Measurements from ENCODE around the gene TNNI3K. TPM values are rescaled to one million over a fixed set of nuclear protein-coding genes. Genes with fewer than 3 reads are reported as not detected.

The TNNI3K gene
- total and polyA plus RNA-seq, 9 of the 15 experiments (the other 6 are each of a cell fraction or from before 2014, with no cell fraction given), result 0.21 to 0.53 (median 0.32) TPM; not detected in 5

GRCh38 chr1:74197657-74198552 lies 37.3 kb upstream of the TNNI3K start, which contains the start of the genes FPGT and LRRIQ3 (continued):
- TF ChIP-seq XRCC3 (IDR thresholded peaks at IDR 0.05) (no peak), FOXK2 (conservative IDR thresholded peaks at IDR 0.05 in 1 of 2, IDR thresholded peaks at IDR 0.05 in 1 of 2; ENCODE audit: low read depth in 2 of 2) (peak; percentile 72 to 79), ATF7 (IDR thresholded peaks at IDR 0.05) (peak; percentile 68), TAF1 (IDR thresholded peaks at IDR 0.05; ENCODE audit: control insufficient read depth, extremely low read depth, insufficient read depth, low read length, severe bottlenecking) (peak; percentile 65), ZFP91 (CRISPR knock-in tag; IDR thresholded peaks at IDR 0.05) (no peak), ESRRA (IDR thresholded peaks at IDR 0.05; ENCODE audit: borderline replicate concordance, low read depth) (0 out of 2 replicates have a peak, but pooled peaks have one; percentile 18), ZBTB7A (IDR thresholded peaks at IDR 0.05; ENCODE audit: borderline replicate concordance, control insufficient read depth, low read depth, low read length) (peak; percentile 68; the same call in 1 of the 2 replicates), NRF1 (conservative IDR thresholded peaks at IDR 0.05 in 1 of 2, IDR thresholded peaks at IDR 0.05 in 1 of 2) (peak; percentile 96 to 97), CC2D1A (IDR thresholded peaks at IDR 0.05) (no peak)
- TF ChIP-seq, protein P1, sequence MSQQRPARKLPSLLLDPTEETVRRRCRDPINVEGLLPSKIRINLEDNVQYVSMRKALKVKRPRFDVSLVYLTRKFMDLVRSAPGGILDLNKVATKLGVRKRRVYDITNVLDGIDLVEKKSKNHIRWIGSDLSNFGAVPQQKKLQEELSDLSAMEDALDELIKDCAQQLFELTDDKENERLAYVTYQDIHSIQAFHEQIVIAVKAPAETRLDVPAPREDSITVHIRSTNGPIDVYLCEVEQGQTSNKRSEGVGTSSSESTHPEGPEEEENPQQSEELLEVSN (IDR thresholded peaks at IDR 0.05; ENCODE audit: borderline replicate concordance in 1 of 2, extremely low read depth in 1 of 2, insufficient read depth in 1 of 2, insufficient read length in 1 of 2, low read depth in 1 of 2, low read length in 1 of 2, poor library complexity in 1 of 2, severe bottlenecking in 1 of 2), result no peak
- TF ChIP-seq, protein P2, sequence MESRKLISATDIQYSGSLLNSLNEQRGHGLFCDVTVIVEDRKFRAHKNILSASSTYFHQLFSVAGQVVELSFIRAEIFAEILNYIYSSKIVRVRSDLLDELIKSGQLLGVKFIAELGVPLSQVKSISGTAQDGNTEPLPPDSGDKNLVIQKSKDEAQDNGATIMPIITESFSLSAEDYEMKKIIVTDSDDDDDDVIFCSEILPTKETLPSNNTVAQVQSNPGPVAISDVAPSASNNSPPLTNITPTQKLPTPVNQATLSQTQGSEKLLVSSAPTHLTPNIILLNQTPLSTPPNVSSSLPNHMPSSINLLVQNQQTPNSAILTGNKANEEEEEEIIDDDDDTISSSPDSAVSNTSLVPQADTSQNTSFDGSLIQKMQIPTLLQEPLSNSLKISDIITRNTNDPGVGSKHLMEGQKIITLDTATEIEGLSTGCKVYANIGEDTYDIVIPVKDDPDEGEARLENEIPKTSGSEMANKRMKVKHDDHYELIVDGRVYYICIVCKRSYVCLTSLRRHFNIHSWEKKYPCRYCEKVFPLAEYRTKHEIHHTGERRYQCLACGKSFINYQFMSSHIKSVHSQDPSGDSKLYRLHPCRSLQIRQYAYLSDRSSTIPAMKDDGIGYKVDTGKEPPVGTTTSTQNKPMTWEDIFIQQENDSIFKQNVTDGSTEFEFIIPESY (CRISPR knock-in tag; IDR thresholded peaks at IDR 0.05), result peak; percentile 69
- TF ChIP-seq, protein P3, sequence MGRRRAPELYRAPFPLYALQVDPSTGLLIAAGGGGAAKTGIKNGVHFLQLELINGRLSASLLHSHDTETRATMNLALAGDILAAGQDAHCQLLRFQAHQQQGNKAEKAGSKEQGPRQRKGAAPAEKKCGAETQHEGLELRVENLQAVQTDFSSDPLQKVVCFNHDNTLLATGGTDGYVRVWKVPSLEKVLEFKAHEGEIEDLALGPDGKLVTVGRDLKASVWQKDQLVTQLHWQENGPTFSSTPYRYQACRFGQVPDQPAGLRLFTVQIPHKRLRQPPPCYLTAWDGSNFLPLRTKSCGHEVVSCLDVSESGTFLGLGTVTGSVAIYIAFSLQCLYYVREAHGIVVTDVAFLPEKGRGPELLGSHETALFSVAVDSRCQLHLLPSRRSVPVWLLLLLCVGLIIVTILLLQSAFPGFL (CRISPR knock-in tag; IDR thresholded peaks at IDR 0.05), result no peak

Measured in K562 (cell line).